ENCODE data around the gene LPP.

Gene LPP

DNA sequence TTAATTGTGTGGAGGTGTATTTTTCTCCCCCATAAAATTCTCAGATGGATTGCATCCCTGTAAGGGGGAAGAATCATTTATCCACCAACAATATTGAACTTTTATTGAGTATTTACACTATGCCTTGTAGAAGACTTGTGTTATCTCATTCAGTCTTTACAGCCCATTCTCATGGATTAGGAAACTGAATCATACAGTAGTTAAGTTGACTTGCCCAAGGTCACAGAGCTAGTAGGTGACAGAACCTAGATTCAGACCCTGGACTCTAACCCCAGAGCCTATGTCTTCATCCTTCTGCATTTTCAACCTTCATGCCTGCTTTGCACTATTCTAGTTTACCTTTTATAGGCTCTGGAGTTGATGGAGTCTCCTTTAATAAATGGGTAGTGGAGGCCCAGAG is 226.8 kb downstream of the LPP start:
- DNase-seq = no peak

DNA sequence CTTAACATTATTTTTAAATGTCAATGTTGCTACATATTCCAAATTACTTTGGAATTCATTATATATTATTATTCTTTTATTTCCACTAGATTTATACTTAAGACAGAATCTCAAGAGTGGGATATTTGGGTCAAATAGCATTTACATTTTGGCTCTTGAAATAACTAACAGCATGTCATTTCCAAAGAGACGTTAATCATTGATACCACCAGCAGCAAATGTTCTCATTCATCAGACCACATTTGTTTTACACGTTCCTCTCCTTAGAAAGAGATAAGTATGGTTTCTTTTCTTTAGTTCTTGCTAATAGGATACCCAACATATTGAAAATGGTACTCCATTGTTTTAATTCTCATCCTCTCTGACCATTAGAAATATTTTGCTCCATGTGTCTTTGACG is 229.8 kb downstream of the LPP start:
- no peak for DNase-seq

DNA sequence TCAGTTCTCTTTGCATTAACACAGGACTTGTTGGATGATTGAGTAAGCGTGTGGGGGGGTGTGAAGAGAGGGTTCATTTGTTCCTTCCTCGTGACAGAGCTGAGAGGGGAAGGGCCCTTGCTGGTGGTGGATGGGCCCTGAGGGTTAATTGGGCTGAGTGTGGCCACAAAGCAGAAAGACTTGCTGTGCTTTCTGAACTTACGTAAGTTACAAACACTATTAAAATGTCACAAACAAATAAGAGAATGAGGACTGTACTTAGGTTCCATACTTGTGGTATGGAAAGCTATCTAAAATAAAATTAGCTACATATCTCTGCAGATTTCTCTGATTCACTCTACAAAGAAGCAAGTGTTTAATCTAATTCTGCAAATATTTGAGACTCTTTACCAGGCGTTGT is 231.3 kb downstream of the LPP start:
- DNase-seq = no peak

DNA sequence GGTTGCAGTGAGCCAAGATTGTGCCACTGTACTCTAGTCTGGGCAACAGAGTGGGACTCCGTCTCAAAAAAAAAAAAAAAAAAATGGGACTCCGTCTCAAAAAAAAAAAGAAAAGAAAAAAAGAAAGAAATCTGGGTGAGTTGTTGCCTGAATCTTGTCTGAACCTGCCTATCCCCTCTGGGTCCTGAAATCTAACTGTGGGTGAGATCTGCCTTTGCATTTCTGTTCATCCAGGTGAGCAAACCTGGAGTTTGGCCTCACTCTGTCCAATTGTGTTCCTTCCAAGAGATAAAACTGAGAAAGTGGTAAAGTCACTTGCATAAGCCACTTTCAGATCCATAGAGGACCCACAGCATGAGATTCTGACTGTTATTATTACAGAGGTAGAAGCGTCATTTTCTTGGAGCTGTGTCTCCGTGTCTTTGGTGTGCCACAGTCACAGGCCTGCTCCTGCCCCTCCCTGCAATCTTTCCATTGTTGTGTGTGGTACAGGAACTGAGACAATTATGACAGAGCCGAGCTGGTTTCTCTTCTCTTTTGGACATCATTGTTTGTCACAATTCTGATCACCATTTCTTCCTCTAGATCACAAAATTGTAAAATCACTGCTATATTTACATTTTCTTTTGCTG is 235.9 kb downstream of the LPP start:
- DNase-seq = peak; percentile 14 to 21

DNA sequence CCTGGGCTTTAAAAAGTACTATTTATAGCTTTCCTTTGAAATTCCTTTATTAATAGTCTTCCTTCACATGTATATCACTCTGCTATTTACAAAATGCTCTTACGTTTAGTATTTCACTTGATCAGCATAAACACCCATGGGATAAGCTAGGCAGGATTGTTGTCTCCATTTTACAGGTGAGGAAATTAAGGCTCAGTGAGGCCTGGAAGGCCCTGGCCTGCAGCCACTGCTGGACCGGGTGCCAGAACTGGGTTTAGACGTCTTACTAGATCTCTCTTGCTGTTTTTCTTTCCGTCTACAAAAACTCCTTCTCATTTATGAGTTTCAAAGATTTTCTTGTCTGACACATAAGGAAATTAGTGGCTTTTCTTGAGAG is 236.4 kb downstream of the LPP start:
- no peak for DNase-seq

DNA sequence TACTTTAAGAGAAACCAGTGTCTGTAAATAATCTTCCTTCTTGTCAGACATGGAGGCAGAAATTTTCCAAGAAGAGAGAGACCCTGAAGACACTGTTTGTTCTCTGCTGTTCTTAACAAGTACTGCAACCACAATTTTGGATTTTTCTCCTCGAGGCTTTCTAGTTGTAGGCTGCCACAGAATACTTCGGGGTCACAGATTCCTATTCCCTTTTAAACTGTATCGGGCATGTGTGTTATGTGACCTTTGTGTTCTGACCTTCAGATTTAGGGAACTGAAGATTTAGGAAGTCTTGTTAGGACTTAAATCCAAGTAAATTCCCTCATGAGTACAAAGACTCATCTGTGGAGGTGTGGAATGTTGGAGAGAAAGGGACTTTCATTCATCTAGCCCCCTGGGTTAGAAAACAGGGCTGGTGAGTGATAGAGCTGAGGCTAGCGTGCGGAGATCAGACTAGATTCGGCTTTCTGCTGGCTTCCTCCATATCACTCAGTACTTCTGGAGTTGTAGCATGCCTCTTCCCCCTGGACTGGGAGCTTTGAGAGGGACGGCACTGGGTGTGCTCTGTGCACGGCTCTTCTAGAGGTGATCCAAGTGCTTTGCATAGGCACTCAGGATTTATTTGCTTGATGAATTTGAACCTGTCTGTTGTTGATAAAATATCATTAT is 237.0 kb downstream of the LPP start:
- DNase-seq = no peak

DNA sequence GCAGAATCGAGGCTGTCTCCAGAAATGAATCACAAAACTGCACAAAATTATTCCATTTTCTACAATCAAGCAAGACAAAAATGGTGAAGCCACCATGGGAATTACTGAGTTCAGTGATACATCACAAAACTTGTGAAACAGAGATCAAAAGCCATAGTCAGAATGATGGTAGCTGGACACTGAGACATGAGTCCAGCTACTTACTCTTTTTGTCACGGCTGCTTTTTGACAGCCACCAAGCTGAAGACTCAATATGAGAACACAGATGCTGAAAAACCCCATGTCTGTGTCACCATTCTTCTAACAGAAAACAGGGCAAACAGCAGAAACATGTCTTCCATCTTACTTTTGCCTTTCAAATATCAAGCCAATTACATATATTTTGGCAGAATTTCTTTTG is 237.6 kb downstream of the LPP start:
- no peak for DNase-seq

DNA sequence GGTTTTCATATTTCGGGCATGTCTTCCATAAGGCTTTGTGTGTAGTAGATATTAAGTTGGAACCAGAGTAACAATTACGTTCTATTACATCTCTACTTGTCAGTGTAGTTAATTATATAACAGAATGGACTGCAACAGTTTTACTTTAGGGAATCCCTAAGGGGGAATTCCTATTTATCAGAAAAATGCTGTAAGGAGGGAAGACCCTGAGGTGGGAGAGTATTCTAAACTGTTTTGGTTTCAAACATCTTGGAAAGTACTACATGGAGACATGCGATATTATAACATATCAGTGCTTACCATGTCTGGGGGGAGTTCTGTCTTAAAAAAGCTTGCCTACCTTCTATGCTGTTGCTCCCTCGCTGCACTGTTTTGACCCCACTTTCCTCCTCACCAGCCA is 238.1 kb downstream of the LPP start:
- no peak for DNase-seq

DNA sequence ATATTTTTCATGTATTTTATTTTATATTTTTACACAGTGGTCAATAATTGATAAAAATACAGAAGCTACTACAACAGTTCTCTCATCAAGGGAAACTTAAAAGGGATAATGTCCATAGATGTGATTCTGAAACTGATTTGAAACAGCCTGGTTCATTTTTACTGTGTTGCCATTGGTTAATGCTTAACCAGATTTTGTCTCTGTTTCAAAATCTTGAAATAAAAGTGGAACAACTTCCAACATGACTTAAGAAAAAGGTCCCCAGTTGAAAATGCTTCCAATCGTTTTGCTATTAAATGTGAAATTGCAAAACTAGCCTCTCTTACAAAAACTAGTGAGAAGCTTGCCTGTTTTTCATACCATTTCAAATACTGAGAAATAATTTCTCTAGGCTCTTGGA is 240.7 kb downstream of the LPP start:
- DNase-seq = no peak

DNA sequence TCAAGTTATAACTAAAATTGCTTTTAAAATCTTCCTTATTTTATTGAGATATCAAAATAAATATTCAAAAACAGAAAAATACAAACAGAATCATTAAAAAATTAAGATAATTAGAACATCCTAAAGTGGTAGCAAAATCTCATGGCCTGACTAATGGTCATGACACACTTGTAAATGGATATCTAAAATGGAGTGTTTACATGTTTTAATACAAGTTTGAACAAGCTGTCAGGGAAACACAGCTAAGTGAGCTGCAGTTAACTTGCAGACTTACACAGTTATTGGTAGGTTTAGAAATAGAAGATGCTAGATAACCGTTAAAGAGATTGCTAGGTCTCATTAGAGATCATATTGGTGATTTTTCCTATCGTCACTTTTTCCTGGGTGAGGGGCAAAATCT is 242.3 kb downstream of the LPP start:
- DNase-seq = no peak

DNA sequence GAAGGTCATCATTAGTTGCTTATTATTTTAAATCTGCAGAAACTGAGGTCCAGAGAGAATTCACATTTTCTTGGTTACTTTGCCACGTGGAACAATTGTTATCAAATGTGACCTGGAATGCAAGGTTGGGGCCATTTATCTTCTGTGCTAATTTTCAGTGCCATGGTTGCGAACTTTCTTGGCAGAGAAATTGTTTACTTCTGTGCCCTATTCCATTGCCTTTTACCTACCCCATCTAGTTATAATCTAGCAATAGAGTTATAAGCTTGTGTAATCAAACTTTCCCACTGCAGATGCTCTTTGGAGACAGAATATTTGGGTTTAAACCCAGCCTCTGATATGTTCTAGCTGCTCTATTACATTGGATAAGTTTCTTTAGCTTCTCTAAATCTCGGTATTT is 242.9 kb downstream of the LPP start:
- no peak for DNase-seq

DNA sequence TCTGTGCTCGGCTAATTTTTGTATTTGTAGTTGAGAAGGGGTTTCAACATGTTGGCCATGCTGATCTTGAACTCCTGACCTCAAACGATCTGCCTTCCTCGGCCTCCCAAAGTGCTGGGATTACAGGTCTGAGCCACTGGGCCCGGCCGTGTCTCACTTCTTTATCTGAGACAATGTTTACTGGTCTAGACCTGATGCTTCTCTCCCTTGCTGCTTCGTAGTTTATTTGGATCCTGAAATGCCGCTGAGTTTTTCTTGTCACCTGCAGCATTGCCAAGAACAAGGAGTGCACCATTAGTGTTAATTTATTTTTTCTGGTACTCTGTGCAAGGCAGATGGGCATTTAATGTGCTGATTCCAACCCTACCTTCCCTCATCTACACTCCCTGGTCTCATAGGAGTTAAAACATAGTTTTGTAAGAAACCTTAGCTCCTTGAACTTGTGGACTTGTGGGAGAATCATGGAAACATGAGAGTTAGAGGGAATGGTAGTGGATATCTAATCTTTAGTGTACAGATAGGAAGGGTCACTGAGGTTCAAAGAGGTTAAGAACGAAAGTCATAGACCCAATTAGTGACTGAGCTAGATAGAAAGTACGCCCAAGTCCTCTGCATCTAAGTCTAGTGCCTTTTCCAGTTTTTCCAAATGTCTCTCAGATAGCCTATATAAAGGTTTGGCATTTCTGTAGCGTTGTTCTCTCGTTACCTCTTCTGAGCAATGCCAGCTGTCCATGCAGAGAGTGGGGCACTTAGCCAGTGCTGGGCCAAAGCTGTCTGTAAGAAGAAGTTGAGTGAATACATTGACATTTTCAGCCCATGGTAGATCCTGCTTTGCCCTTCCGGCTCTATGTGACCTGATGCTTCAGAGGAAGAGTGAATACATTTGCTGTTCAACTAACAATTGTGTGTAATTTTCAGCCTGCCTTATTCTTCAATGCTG is 244.1 kb downstream of the LPP start:
- no peak for DNase-seq

DNA sequence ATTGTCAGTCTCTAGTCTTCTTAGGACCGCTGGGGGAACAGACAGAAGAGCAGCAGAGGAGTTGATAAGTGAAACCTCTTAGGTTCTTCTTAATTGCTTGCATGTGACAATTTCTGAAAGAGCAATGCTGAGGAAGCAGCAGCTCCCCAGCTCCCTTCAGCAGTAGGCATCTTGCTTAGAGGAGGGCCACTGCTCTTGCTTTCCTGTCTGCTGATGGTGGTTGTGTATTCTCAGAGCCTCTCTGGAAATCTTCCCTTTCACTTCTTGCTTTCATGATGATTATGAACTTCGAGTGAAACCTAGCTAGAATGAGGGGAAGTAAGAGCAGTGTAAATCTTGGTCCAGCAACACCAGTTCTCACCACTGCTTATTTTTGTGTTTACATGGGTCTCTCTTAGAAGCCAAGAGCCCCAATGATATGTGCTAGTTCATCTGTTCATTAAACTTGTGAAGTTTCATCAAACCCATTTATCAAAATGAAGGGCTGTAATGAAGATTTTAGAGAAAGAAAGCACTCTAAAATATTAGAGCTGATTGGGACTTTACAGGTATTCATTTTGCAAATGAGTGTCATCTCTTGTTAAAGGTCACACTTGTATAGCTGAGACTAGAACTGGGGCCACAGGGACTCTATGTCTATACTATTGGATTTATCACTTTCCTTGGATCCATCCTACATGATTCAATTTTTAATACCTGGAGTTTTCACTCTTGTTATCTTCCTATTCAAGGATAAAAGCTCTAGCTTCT is 246.7 kb downstream of the LPP start:
- no peak for DNase-seq

DNA sequence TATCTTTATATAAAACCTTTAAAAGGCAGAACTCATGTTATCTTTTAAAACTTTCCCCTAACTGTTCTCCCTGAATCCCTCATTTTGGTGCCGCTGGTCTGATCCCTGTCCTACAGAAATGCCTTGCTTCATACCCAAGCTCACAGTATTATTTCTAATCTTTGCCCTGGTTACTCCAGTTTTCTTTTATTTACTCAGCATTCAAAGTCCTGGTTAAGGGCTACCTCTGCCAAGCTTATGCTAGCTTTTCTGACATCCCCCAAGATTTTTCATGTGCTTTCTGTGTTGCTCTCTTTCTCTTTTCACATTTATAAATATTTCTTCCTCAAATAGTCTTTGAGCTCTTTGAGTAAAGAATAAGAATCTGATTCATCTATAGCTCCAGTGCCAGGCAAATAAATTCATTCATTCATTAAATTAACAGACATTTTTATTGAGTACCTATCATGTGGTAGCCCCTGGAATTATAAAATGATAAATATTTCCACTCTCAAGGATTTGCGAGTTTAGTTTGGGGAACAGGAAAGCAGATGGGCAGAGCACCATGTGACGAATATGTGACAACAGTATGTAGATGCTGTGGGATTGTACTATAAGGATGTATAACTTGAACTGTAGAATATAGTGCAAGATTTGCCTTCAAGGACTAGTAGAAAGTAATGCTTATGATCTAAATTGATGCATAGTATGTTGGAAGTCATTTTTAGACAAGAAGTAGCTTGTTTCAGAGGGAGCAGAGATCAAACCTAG is 247.5 kb downstream of the LPP start:
- no peak for DNase-seq

DNA sequence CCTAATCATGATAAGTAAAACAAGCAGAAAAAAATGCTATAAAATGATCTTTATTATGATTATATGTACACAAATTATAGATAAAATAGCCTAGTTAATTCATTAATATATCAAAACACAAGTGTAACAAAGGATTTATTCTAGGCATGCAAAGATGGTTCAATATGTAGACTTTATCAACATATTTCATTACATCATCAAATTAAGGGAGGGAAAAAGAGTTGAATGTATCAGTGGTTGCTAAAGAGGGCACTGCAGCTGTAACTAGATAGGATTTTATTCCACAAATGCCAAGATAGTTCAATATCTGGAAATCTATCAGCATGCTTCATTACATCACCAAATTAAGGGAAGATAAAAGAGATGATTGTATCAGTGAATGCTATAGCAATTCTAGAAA is 248.3 kb downstream of the LPP start:
- no peak for DNase-seq

DNA sequence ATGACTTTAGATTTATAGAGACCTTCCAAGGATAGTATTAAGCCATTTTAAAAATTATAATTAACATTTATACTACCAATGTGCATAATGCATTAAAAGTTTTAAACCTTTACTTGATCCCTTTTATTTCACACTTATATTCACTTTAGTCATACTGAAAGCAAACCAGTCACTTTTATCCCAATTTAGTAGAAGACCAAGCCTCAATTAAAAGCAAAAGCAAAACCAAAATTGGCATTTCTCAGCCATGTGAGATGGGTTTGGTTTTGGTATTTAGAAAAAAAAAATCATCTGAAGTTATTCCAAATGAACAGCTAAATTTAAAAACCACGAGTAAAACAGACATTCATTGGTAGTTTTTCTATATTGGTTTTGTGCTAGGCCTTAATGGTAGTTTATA is 249.4 kb downstream of the LPP start:
- DNase-seq = no peak

DNA sequence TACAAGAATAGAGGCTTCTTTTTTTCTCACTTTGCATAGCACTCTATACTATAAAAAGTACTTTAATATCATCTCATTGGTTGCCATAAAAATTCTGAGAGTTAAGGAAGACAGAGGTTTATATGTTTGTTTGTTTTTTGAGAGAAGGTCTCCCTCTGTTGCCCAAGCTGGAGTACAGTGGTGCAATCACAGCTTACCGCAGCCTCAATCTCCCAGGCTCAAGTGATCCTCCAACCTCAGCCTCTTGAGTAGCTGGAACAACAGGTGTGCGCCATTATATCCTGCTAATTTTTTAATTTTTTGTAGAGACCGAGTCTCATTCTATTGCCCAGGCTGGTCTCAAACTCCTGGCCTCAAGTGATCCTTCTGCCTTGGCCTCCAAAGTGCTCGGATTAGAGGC is 250.2 kb downstream of the LPP start:
- no peak for DNase-seq

DNA sequence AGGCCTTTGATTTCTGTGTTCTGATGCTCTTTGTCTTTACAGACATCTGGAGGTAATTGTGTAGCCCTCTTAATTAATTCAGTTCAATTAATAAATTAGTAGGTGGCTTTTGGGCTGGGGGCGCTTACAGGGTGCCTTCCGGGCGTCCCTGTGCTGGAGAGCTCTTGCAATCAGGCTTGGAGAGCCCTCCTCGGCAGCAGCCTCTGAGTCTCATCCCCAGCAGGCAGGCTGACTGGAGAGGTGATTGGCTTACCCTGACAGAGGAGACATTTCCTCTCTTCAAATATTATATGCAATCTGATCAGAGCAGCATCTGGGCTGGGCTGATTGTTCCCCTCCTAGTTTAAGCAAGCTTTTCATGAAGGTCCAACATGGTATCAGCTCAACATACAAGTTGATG is 250.7 kb downstream of the LPP start:
- no peak for DNase-seq

DNA sequence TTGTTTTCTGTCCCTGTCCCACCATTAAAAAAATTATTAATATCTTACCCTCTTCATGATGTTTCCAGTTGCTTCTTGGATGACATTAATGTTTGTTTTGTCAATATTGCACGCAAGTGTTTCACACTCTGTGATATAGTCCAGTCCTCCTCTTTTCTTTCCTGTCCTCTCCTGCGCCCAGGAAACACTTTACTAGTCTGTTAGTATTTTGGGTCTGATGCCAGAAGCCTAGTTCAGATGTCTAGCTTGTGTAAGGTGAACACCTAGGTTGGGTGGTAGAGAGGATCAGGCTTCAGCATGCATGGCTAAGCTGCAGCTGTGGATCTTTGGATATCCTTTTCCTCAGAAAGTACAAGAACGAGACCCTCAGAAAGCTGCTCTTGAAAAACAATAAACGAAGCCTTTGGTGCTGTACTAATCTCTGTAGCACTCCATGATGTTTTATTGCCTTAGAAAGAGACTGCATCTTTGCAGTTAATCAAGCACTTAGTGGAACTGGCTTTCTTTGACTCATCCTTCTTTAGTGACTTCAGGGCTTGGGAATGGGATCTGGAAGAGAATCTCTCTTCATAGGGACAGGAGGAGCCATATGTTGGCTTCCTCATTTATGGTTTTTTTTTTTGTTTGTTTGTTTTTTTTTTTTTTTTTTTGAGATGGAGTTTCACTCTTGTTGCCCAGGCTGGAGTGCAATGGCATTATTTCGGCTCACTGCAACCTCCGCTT is 253.4 kb downstream of the LPP start:
- DNase-seq = no peak

DNA sequence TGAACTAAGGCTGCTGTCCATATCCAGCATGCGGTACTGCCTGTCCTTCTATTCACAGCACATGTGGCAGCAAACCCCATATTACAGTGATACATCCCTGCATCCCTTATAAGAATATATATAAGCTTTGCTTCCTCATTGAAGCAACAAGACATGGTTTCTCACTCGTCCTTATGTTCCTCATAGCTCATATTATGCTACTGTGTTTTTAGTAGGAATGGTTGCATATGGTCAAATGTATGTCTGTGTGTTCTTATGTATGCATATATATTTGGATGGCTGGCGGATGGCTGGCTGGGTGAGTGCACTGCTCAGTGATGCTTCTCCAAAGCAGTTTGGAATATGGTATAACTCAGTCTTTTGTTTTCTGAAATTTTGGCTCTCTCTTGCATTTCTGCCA is 254.9 kb downstream of the LPP start:
- DNase-seq = no peak

DNA sequence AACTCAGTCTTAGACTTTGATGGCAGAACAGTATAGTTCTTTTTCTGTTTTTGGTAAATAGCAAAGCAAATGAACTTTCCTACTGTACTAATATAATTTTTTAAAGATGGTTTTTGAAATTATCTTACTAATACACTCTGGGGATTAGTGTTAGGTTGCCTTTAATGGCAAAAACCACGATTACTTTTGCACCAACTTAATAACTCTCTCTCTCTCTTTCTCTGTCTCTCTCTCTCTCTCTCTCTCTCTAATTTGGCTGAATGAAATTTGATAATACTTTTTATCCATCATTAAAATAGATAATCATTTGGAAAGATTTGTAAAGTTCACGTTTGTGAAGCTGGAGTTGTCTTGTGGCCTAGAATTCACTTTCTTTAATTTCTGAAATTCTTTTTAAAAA is 257.8 kb downstream of the LPP start:
- DNase-seq = no peak

DNA sequence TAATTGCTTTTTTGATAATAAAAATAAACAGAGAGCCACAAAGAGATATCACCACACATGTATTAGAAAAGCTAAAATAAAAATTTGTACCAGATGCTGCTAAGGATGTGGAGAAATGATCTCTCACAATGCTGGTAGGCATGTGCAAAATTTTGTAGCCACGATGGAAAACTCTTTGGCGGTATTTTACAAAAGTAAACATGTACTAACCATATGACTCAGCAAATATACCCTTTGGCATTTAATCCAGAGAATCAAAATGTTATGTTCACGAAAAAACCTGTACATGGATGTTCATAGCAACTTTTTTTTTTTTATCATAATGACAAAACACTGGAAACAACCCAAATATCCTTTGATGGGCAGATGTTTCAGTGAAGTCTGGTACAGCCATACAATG is 261.2 kb downstream of the LPP start:
- DNase-seq = no peak

Data from stimulated activated CD4-positive, alpha-beta T cell treated with anti-CD3 and anti-CD28 coated beads, Interleukin-2, amount 100 ng/mL, for 48 hours (primary cell).